ENCODE data around the gene YTHDF1. TPM values are rescaled to one million over a fixed set of nuclear protein-coding genes. Genes with fewer than 3 reads are reported as not detected.

The YTHDF1 gene
- total and polyA plus RNA-seq, 2 of the 8 experiments (the other 6 are each of a cell fraction or from before 2014, with no cell fraction given) = 32.8 to 66.0 TPM

DNA sequence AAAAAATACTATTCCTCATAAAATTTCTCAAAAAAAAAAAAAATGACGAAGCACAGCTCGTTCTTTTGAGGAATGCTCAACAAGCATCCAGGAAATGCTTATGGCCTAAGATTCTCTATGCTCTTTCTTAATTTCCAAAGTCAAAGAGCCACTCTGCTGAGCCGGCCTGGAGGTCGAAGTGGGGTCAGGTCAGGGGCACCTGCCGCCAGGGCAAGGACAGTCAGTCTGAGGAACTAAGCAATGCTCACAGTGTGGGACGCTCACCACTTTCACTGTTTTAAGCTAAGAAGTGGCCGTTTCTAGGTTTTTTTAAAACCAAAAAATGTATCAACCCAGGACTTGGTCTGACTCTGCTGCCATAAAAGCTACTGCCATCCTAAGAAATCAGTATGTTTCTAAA, 17.3 kb downstream of the YTHDF1 start:
- Histone ChIP-seq H3K36me3 (ENCODE audit: control insufficient read depth in 2 of 4, insufficient read depth in 4 of 4, low read length in 3 of 4) (peaks cover 18 to 43% (median 23%) of the 10 kb centered on the region in 4 experiments), H3K27me3 (replicated peaks in 1 of 4; ENCODE audit: control insufficient read depth in 3 of 4, extremely low read depth in 1 of 4, insufficient read depth in 3 of 4, low read length in 3 of 4) (no peaks in the 10 kb centered on the region), H2AK5ac (ENCODE audit: low read depth, low read length) (no peak overlapping the region), H2BK20ac (ENCODE audit: low read length) (no peak overlapping the region), H3K23ac (ENCODE audit: insufficient read length) (no peak overlapping the region), H2BK12ac (ENCODE audit: low read depth, low read length) (no peak overlapping the region), H3K79me1 (ENCODE audit: low read depth, low read length) (peaks cover 16% of the 10 kb centered on the region), H4K8ac (ENCODE audit: extremely low read depth, insufficient read depth, low read length) (no peak overlapping the region), H3K56ac (replicated peaks; ENCODE audit: insufficient read length, low read depth, low read length) (no peak overlapping the region), H3K4ac (replicated peaks; ENCODE audit: insufficient read length, low read depth, low read length) (no peak overlapping the region), H3K18ac (ENCODE audit: extremely low read depth, low read length) (no peak overlapping the region), H2BK120ac (replicated peaks; ENCODE audit: low read depth, low read length) (no peak overlapping the region), H4K5ac (ENCODE audit: insufficient read length, low read depth, low read length) (no peak overlapping the region), H3K4me2 (ENCODE audit: insufficient read depth in 1 of 2, low read depth in 2 of 2, low read length in 2 of 2) (no peak overlapping the region), H3K9me3 (ENCODE audit: insufficient read depth in 2 of 2, low read depth in 1 of 2, low read length in 1 of 2) (no peaks in the 10 kb centered on the region), H3K4me1 (replicated peaks in 1 of 4; ENCODE audit: control insufficient read depth in 3 of 4, insufficient read depth in 4 of 4, low read length in 3 of 4) (peaks cover 0 to 2% (median 0%) of the 10 kb centered on the region in 4 experiments; a peak in 3 of 7 replicates), H2AFZ (ENCODE audit: low read length) (no peak overlapping the region), H3K14ac (ENCODE audit: insufficient read length) (no peak overlapping the region), H2BK5ac (ENCODE audit: low read depth, low read length) (no peak overlapping the region), H4K91ac (replicated peaks; ENCODE audit: insufficient read length, low read length) (no peak overlapping the region), H3K79me2 (ENCODE audit: control insufficient read depth in 1 of 2, insufficient read depth in 2 of 2, low read length in 2 of 2) (peaks cover 16 to 75% of the 10 kb centered on the region in 2 experiments), H4K20me1 (replicated peaks in 1 of 2; ENCODE audit: control insufficient read depth in 1 of 2, insufficient read depth in 2 of 2, low read length in 2 of 2) (peaks cover 28 to 54% of the 10 kb centered on the region in 2 experiments), H2BK15ac (ENCODE audit: low read length) (no peak overlapping the region), H3K27ac (ENCODE audit: low read depth, low read length) (no peak overlapping the region), H3K4me3 (ENCODE audit: extremely low read depth in 1 of 4, insufficient read depth in 2 of 4, low read depth in 3 of 4, low read length in 4 of 4) (no peak overlapping the region), H3K9ac (replicated peaks in 1 of 4; ENCODE audit: extremely low read depth in 1 of 4, low read depth in 3 of 4, low read length in 3 of 4) (no peak overlapping the region), H3K23me2 (ENCODE audit: low read depth, low read length) (no peaks in the 10 kb centered on the region)
- CTCF ChIA-PET (ENCODE audit: partially characterized antibody) = interaction anchor here (0.6 to 7.1 kb wide), 10 partner anchors 8 to 142 kb away, joined by 3 to 49 read pairs (median 4); no protein-coding TSS in a partner anchor
- TF ChIP-seq SRF (IDR thresholded peaks at IDR 0.05; ENCODE audit: low read depth, low read length) (no peak), RXRA (IDR thresholded peaks at IDR 0.05; ENCODE audit: insufficient read depth, low read depth, low read length) (no peak), SIN3A (conservative IDR thresholded peaks at IDR 0.05 in 1 of 2, IDR thresholded peaks at IDR 0.05 in 1 of 2; ENCODE audit: low read depth in 1 of 2, low read length in 2 of 2) (no peak), CHD1 (IDR thresholded peaks at IDR 0.05; ENCODE audit: low read depth, low read length) (no peak), CTBP2 (IDR thresholded peaks at IDR 0.05; ENCODE audit: borderline replicate concordance, insufficient read depth, insufficient read length, low read length) (no peak), PHF8 (conservative IDR thresholded peaks at IDR 0.05; ENCODE audit: low read depth, low read length) (no peak), HDAC2 (IDR thresholded peaks at IDR 0.05; ENCODE audit: borderline replicate concordance in 1 of 2, low read depth in 2 of 2, low read length in 2 of 2) (no peak)
- 88% methylated on average over 7 of the region's 7 CpGs; no CpG with 5 or more reads in 1 of the 2 experiments for WGBS, 2 experiments (ENCODE audit: extremely low coverage in 1 of 2, insufficient coverage in 1 of 2, insufficient read length in 1 of 2, insufficient replicate concordance in 2 of 2, low coverage in 1 of 2, low lambda C conversion rate in 2 of 2, missing lambda C conversion rate in 1 of 2)
- FAIRE-seq (no peak), DNase-seq (ENCODE audit: low read depth in 1 of 2, low spot score in 2 of 2) (no peak)
- POLR2A ChIA-PET (ENCODE audit: partially characterized antibody) = interaction anchor here (0.6 to 3.2 kb wide), 3 partner anchors 13 to 627 kb away, joined by 3 to 14 read pairs (median 3); no protein-coding TSS in a partner anchor

Measured in H1 (cell line).